GM21825 (cell line): ENCODE data around the gene OSBPL3.
A peak's percentile ranks its signal among the peaks of the same experiment; 100 is the strongest.
"Not testable (repeated sequence)": the region's sequence is repeated elsewhere in the genome, so short reads cannot be mapped to it uniquely, and the experiment has no call there.

Experiments used
- ATAC-seq: cut with Tn5 transposase; IDR thresholded peaks from one replicate; pipeline ENCODE4 v1.9.1; 2021; ENCODE audit warnings: mild to moderate bottlenecking, moderate library complexity; ENCODE audit not compliant: unreplicated experiment

The OSBPL3 gene

GRCh38 chr7:24924375-24924774, 55.6 kb downstream of the OSBPL3 start:
- no peak for ATAC-seq

- no peak for ATAC-seq
Observed at GRCh38 chr7:24923172-24923865, 56.7 kb downstream of the OSBPL3 start.

GRCh38 chr7:24922099-24922773, 57.7 kb downstream of the OSBPL3 start:
- no peak for ATAC-seq

GRCh38 chr7:24921362-24921679, 58.7 kb downstream of the OSBPL3 start:
- ATAC-seq = no peak

GRCh38 chr7:24920451-24921361, 59.3 kb downstream of the OSBPL3 start:
- no peak for ATAC-seq

GRCh38 chr7:24917510-24918239, 62.3 kb downstream of the OSBPL3 start:
- ATAC-seq = no peak

- no peak for ATAC-seq
Observed at GRCh38 chr7:24916463-24917040, 63.4 kb downstream of the OSBPL3 start.

- no peak for ATAC-seq
Observed at GRCh38 chr7:24914465-24914859, 65.5 kb downstream of the OSBPL3 start.

- no peak for ATAC-seq
Observed at GRCh38 chr7:24913801-24914464, 66.0 kb downstream of the OSBPL3 start.

- no peak for ATAC-seq
Observed at GRCh38 chr7:24912874-24913514, 67.0 kb downstream of the OSBPL3 start.

GRCh38 chr7:24912424-24912823, 67.6 kb downstream of the OSBPL3 start:
- ATAC-seq = no peak

GRCh38 chr7:24911213-24911603, 68.8 kb downstream of the OSBPL3 start:
- peak; percentile 32 for ATAC-seq

GRCh38 chr7:24910551-24911212, 69.3 kb downstream of the OSBPL3 start:
- no peak for ATAC-seq

GRCh38 chr7:24908727-24909126, 71.3 kb downstream of the OSBPL3 start:
- ATAC-seq = no peak

GRCh38 chr7:24908166-24908565, 71.8 kb downstream of the OSBPL3 start:
- ATAC-seq = no peak

- ATAC-seq = peak; percentile 53
Observed at GRCh38 chr7:24907311-24907886, 72.6 kb downstream of the OSBPL3 start.

GRCh38 chr7:24905996-24906770, 73.8 kb downstream of the OSBPL3 start:
- no peak for ATAC-seq

- not testable (repeated sequence) for ATAC-seq
Observed at GRCh38 chr7:24903992-24904391, 76.0 kb downstream of the OSBPL3 start.
